ENCODE results near the gene MAGEA6.
"Not testable (repeated sequence)": the region's sequence is repeated elsewhere in the genome, so short reads cannot be mapped to it uniquely, and the experiment has no call there.

Gene MAGEA6

DNA sequence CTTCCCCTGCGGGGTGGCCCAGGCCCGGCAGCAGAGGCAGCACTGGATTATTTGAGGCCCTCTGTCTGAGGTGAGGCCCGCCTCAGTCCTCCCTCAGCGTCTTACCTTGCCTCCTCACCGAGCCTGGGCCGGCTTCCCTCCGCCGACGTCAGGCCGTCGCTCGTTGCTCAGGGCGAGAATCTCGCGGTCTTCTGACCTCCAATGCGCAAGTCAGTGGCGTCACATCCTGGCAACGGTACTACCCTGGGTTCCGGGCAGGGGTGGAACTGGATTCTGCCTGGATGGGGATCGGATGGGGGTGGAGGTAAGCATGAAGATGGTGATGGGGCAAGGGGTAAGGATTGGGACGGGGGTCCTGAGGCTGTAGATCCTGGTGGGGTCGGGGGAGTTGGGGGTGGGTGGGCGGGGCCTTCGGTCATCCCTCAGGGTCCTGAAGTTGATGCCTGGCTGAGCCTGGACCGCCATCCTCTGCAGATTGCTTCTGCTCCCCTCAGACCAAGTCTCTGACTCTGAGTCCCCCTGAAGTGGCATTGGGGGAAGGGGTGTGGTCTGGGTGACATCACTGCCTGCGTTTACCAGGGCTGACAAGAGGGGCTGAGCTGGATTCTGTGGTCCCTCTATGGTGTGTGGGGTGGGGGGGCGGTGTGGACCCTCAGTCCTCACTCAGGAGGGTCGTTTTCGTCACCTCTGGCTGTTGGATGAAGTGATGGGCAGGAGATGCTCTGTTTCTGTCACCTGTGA lies at the start of gene MAGEA6:
Gene MAGEA6, minus strand, starts transcription at position 141 of the 741 bp plus-strand sequence. CDS start 2,039 bp downstream, outside the sequence.
- FAIRE-seq = not testable (repeated sequence)

DNA sequence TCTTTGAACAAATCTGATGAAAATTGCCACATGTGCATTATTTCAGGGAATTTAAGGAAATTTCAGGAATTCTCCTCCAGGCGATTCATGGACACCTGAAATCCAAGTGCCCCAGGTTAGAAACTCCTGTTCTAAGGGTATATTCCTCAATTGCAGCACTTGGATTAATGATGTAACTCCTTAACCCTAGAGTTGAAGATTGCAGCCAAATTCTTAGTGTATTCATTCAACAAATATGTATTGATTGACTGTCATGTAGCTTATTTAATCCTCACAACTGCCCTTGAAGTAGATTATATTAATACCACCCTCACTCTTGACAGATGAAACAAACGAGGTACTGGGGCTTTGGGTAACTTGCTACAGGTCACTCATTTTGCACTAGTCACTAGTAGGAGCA lies 49.8 kb upstream of the MAGEA6 start:
- FAIRE-seq = no peak

- no peak for FAIRE-seq
Measured at GRCh38 chrX:152818356-152818755, 48.9 kb upstream of the MAGEA6 start.

GRCh38 chrX:152817078-152817764 lies 47.7 kb upstream of the MAGEA6 start:
- FAIRE-seq = peak; percentile 31

DNA sequence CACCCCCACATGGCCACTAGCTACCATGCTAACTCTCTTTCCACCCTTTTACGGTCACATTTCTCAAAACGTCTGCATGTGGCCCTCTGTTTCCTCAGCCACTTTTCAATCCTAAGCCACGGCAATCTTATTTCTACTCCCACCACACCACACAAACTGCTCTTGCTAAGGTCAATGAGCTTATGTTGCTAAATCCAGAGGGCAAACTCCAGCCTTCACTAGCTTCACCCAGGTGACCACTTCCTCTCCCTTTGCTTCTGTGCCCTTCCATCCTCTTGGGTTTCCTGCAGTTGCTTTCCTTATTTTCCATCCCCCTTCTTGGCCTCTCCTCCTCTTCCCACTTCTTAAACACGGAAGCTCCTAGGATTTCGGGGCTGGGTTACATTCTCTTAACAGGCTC lies 44.6 kb upstream of the MAGEA6 start:
- no peak for FAIRE-seq

DNA sequence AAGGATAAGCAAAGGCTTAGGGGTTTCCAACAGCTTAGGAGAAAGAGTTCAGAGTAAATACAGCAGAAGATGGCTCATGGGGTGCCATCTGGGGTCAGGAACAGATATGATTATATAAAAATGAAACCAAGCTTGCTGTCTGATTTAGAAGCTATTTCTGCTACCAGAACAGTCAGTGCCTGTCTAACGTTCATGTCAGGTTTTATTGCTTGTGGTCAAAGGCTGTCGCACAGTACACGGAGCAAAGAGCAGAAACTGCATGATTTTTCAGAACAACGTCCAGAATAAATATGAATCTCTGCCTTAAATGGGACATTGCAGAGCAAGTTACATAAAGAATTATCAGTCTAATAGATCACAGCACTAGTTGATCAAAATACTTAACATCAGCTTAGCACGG lies 43.7 kb upstream of the MAGEA6 start:
- FAIRE-seq = no peak

- no peak for FAIRE-seq
Measured at GRCh38 chrX:152810403-152810802, 40.9 kb upstream of the MAGEA6 start.

DNA sequence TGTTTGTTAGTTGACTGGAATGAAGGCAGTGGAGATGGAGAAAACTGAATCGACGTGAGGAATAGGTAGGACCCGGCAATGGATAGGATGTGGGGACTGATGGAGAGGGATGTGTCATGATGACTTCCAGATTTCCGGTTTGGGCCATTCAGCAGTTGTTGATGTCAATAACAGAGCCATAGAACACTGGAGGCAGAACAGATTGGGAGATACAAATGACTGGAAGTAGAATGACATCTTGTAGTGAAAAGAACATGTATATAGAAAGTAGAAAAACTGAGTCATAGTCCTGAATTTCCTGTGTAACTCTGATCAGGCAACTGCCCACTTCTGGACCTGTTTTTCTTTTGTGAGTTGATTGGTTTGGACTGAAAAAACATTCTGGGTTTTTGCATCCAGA lies 36.5 kb upstream of the MAGEA6 start:
- no peak for FAIRE-seq

- no peak for FAIRE-seq
Measured at GRCh38 chrX:152798945-152799344, 29.5 kb upstream of the MAGEA6 start.

DNA sequence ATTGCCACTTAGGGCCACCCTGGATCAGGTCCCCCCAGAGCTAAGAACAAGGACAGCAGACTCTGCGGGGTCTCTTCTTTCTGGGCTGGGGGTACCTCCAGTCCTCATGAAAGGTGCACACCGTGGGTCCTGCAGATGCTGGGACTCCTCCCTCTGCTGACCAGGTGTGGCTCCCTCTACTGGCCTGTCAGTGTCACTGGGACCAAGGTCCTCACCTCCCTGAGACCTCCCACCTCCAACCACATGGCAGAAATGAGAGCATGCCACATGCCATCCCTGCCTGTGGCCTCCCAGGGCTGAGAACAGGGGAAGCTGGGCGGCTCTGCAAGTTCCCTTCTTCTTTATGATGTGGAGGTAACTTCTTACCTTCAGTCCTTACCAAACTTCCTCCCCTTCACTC lies 17.6 kb upstream of the MAGEA6 start:
- not testable (repeated sequence) for FAIRE-seq

GRCh38 chrX:152766562-152766961 lies 2.9 kb downstream of the MAGEA6 start:
- not testable (repeated sequence) for FAIRE-seq

DNA sequence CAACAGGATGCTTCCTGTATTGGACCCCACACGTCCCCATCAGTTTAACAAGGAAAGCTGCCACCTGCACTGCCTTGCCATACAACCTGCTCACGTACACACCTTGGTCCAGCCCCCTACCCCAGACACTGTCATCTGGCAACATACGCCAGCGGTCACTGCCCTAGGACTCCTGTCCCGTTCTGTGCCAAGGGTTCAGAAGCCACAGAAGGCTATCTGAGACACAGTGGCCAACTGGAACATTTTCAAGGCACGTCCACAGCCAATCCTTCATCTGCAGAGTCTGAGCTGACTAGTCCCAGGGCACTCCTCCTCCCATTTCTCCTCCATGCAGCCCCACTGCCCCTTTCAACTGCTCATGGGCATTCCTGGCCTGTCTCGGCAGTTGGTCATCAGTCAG lies 7.9 kb downstream of the MAGEA6 start:
- not testable (repeated sequence) for FAIRE-seq

GRCh38 chrX:152759544-152759943 lies 9.9 kb downstream of the MAGEA6 start:
- FAIRE-seq = not testable (repeated sequence)

GRCh38 chrX:152758918-152759317 lies 10.6 kb downstream of the MAGEA6 start, which contains the start of gene CSAG3:
CSAG3 (plus strand) TSS chrX:152759218.
- FAIRE-seq = not testable (repeated sequence)

GRCh38 chrX:152754871-152755270 lies 14.6 kb downstream of the MAGEA6 start:
- not testable (repeated sequence) for FAIRE-seq

DNA sequence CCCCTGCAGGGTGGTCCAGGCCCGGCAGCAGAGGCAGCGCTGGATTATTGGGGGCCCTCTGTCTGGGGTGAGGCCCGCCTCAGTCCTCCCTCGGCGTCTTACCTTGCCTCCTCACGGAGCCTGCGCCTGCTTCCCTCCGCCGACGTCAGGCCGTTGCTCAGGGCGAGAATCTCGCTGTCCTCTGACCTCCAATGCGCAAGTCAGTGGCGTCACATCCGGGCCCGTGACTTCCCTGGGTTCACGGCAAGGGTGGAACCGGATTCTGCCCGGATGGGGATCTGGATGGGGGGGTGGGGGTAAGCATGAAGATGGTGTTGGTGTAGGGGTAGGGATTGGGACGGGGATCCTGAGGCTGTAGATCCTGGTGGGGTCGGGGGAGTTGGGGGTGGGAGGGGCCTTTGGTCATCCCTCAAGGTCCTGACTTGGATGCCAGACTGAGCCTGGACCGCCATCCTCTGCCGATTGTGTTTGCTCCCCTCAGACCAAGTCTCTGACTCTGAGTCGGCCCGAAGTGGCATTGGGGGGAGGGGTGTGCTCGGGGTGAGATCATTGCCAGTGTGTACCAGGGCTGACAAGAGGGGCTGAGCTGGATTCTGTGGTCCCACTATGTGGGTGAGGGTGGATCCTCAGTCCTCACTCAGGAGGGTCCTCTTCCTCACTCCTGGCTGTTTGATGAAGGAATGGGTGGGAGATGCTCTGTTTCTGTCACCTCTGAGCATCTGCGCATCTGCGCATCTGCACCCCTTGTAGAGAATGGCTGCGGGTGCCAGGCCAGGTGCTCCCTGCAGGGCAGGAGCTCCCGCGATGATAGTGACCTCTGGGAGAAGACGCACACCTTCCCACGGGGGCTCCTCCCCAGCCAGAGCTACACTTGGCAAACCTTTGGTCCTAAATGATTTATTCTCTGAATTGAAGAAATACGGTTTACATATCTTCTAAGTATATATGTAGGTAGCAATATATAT lies 15.5 kb downstream of the MAGEA6 start, which contains the start of gene MAGEA2:
Gene MAGEA2, minus strand, starts transcription at position 157 of the 965 bp plus-strand sequence. CDS start 2,479 bp downstream, outside the sequence.
- not testable (repeated sequence) for FAIRE-seq

GRCh38 chrX:152738560-152738959 lies 30.9 kb downstream of the MAGEA6 start:
- no peak for FAIRE-seq

GRCh38 chrX:152736528-152736927 lies 33.0 kb downstream of the MAGEA6 start:
- FAIRE-seq = not testable (repeated sequence)

DNA sequence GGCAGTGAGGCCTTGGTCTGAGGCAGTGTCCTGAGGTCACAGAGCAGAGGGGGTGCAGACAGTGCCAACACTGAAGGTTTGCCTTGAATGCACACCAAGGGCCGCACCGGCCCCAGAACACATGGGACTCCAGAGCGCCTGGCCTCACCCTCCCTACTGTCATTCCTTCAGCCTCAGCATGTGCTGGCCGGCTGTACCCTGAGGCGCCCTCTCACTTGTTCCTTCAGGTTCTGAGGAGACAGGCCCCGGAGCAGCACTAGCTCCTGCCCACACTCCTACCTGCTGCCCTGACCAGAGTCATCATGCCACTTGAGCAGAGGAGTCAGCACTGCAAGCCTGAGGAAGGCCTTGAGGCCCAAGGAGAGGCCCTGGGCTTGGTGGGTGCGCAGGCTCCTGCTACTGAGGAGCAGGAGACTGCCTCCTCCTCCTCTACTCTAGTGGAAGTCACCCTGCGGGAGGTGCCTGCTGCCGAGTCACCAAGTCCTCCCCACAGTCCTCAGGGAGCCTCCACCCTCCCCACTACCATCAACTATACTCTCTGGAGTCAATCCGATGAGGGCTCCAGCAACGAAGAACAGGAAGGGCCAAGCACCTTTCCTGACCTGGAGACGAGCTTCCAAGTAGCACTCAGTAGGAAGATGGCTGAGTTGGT lies 33.5 kb downstream of the MAGEA6 start:
- FAIRE-seq = no peak

- no peak for FAIRE-seq
Measured at GRCh38 chrX:152735101-152735500, 34.4 kb downstream of the MAGEA6 start.

- FAIRE-seq = not testable (repeated sequence)
Measured at GRCh38 chrX:152734143-152734858, 35.2 kb downstream of the MAGEA6 start.
